GM18873 (cell line): ENCODE data around the gene MRGPRF.
"Not testable (repeated sequence)": the region's sequence is repeated elsewhere in the genome, so short reads cannot be mapped to it uniquely, and the experiment has no call there.

Experiments
- ATAC-seq: cut with Tn5 transposase; IDR thresholded peaks from one replicate; pipeline ENCODE4 v1.9.1; 2021; ENCODE audit warnings: mild to moderate bottlenecking, moderate library complexity, moderate number of reproducible peaks; ENCODE audit not compliant: unreplicated experiment, low FRiP score

The MRGPRF gene

DNA sequence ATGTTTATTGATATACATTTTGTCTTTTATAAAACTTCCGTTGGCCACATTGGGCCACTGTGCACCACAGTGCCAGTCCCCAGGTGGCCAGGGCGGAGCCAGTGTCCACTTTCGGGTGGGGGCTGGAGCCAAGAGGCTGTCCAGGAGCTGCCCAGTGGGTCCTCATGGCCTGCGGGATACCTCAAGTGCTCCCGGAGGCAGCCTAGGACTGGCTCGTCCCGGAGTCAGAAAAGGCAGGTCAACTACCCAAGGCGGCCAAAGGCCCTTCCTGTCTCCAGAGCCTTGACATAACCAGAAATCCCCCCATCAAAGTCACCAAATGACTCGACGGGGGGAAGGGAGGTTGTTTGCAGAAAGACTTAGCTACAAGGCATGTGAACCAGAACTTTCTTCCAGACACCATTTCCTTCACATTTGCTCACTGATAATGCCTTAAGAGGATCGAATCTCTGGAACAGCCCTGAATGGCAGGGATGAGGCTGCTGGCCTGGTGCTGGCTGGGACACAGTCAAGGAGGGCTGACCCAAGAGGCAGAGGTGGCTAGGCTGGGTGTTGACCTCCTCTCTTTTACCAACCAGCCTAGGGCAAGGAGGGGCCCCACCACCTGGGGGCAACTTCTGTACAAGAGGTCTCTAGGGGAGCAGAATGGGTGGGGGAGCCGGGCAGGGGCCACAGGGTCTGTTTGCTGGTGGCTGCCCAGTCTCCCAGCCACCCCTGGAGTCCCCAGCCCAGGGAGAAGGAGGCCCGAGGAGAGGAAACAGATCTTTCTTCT is 8.4 kb downstream of the MRGPRF start:
- no peak for ATAC-seq

DNA sequence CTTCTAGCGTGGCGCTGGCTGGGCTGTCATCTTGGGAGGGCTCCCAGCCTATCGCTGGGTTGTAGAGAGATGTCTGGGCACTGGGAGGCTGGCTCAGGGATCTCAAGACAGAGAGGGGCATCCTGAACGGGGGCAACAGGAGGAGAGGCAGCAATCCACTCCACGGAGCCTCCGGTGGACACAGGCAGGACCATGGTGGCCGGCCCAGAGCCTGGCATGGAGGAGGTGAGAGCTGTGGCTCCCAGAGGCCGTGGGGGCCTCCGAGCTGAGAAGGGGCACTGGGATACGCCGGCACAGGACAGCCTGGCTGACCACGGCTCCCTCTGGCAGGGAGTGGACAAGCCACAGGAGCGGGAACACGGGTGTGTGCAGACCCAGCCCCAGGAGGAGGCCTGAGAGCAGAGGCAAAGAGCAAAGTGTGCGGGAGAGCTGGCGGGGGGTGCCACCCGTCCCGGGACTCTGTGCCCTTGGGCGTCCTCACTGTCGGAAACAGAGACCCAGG is 9.1 kb downstream of the MRGPRF start:
- ATAC-seq = no peak

DNA sequence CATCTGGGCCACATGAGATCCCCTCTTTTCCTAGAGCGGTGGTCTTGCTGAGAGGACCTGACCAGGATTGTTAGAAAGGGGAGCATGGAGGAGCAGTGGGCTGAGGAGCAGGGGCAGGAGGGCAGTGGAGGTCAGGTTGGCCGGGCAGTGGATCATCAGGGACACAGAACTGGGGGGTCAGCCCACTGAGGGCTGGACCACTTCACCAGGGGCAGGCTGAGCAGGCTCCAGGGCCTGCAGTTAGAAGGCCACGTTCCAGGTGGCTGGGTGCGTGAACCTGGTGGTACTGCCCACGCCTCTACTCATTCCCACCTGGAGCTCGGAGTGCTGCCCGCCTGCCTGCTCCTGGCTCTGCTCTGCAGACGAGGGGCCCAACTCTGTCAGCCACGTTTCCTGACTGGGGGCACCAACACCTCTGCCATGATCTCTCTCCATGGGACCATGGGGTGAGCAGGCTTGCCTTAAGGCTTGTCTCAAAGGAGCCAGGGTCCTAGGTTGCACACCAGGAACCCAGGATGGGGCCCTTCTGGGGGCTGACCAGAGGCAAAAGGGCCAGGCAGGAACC is 9.7 kb downstream of the MRGPRF start:
- no peak for ATAC-seq

DNA sequence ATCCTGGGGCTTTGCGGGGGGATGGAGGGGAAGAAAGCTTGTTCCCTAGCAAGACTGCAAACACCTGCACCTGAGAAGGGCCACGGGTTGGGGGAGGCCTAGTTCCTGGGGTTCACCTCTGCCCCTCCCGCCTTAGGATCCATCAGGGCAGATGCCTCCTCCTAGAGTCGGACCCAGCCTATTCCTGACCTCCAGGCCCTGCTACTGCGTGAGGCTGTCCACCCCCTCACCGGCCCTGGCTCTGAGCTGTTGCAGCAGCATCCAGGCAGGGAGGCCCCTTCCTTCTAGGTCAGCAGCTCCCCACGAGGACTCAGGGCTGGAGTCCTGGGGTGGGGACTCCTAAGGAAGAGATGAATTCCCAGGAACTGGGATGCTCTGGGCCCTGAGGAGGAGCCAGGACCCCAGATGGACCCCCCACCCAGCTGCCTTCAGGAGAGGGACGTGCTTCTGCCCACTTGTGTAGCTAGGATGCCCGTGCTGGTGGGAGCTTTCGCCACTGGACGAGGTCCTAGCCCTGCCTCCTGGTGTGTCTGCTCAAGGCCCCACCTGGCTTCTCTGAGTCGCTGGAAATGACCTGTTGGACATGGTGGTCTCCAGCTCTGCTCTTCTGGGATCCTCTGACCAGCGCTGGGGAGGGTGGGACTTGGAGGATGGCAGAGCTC is 10.3 kb downstream of the MRGPRF start:
- ATAC-seq = no peak

DNA sequence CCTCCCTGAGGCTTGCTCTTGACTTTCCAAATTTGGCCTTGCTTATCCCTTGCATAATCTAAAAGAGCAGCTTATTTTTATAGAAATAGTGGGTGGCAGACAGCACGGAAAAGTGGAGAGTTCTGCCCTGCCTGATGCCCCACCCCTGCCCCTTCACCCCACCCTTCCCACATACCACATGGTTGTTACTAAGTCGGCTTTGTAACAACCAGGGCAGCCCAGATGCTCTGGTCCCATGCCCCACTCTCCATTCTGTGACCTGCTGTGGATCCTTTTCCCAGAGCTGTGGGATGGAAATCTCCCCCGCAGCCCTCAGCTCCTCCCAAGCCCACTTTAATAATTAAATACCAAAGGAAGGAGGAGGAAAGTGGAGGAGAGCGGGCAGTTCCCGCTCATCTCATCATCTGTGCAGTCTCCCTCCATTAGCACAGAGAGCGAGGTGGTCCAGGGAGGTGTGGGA is 10.9 kb downstream of the MRGPRF start:
- ATAC-seq = no peak

DNA sequence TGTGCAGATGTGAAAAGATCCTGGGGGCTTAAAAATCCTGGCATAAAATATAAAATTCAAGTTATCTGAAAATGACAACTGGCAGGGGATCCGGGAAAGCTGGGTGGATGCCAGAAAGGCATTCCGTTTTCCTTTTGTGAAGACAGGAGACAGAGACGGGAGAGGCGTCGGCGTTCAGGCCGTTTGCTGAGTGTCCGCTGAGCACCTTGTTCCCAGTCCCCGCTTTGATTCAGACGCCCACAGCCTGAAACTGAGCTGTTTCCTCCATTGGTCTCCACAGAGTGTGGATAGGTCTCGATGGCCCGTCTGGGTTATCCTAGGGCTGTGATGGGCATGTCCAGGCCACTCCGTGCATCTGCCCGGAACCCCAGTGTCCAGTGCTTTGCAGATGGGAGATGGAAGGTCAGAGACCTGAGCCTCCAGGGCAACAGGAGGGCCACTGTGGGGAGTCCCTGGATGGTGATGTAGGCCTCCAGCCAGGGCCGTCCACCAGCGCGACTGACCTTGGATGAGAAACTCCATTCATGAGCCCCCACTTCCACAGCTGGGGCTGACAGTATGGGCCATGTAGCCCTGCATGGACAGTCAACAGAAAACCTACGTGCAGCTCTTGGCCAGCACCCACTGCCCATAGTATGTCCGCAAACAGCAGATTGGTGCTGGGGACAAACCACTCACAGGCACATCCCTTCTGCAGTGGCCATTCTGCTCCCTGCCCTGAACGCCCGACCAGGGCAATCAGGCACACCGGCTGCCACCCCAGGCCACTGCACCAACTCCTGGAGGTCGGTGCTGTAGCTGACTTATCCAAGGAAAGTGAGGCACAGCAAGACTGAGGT is 11.6 kb downstream of the MRGPRF start:
- no peak for ATAC-seq

DNA sequence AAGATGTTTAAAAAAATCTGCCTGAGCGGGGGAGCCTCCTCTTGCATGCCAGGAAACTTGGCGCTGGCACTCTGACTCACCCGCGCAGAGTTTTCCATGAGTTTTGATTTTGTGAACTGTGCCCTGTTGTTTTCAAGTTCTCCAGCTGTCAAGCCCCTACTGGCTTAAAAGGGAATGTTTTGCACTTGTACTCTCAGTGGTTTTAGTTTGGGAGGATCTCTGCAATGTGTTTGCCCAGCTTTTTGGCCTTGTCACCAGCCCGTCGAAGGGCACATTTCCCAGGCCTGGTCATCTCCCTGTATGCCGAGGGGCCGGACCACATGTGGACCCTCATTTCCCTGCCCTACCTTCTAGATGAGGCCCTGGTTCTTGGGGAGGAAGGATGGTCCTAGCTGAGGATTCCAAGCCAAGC is 12.2 kb downstream of the MRGPRF start:
- no peak for ATAC-seq

DNA sequence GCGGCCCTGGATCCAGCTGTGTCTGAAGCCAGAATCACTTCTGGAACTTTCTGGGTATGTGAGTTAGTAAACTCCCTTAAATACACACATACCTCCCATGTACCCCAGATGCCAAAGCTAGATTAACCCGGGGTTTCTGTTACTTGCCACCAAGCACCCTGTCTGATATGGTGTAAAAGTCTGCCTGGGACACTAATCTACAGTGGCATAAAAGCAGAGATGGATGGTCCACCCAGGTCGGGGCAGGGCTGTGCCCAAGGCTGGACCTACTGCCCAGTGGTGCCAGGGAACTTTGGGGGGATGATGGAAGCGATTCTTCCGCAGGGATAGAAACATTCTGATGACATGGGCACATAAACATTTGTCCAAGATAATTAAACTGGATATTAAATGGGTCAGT is 12.7 kb downstream of the MRGPRF start:
- no peak for ATAC-seq

DNA sequence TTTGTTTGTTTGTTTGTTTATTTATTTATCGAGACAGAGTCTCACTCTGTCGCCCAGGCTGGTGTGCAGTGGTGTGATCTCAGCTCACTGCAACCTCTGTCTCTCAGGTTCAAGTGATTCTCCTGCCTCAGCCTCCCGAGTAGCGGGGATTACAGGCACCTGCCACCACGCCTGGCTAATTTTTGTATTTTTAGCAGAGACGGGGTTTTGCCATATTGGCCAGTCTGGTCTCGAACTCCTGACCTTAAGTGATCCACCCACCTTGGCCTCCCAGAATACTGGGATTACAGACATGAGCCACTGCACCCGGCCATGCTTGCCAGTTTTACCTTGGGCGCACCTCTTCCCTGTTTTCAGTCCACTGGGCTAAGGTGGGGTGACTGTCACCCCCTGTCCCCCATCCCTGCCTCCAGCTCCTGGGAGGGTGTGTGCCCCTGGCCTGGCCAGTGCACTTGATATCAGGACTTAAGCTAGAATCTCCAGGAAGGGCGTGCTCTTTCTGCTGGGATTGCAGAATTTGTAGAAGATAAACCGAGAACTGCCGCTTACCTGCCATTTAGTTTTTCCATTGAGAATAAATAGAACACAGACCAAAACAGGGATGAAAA is 13.2 kb downstream of the MRGPRF start:
- ATAC-seq = not testable (repeated sequence)

DNA sequence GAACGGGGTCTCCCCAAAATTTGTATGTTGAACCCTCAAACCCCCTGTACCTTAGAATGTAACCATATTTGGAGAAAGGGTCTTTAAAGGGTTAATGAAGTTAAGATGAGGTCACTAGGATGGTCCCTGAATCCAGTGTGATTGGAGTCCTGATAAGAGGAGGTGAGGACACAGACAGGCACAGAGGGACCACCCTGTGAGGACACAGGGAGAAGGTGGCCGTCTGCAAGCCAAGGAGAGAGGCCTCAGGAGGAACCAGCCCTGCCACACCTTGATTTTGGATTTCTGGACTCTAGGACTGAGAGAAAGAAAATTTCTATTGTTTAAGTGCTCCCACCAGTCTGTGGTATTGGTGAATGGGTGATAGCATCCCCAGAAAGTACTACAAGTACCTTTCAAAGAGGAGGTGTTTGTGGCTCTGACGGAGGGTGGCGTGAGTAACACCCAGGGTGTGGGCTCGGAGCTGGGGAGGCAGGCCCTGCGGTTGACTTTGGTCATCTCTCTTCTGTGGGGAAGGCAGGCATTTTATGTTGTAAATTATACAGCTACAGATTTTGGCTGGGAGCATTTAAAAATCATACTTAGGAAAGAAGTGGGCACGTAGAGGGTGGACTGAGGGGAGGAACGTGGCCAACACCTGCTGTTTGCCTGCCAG is 13.8 kb downstream of the MRGPRF start:
- ATAC-seq = no peak

DNA sequence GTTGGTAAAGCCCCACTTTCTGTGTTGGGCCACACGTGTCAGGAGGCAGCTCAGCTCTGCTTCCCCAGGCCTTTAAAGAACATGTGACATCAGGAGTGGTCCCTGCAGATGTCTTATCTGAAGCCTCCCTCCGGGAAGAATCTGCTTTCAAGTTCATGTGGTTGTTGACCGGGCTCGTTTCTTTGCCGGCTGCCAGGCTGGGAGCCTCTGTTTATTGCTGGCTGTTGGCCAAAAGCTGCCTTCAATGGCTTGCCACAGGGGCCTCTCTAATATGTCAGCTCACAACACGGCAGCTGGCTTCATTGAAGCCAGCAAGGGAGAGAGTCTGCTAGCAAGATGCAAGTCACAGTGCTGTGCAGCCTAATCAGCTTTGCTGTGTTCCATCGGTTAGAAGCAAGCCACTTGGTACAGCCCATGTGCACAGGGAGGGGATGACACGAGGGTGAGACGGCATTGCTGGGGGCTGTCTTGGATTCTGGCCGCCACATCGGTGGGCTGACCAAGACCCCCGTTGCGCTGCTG is 14.6 kb downstream of the MRGPRF start:
- no peak for ATAC-seq

DNA sequence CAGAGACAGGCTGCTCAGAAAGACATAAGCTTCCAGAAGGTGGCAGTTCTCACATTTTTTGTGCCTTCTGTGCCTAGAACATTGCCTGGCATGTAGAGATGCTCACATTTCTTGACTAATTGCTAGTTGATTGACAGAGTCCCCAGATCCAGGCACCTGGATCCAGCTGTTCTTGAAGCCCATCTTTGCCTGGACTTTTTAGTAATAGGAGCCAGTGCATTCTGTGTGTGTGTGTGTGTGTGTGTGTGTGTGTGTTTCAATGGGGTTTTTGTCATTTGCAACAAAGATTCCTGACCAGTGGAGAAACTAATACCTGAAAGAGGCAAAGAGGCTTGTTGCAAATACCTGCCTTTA is 15.1 kb downstream of the MRGPRF start:
- ATAC-seq = no peak

DNA sequence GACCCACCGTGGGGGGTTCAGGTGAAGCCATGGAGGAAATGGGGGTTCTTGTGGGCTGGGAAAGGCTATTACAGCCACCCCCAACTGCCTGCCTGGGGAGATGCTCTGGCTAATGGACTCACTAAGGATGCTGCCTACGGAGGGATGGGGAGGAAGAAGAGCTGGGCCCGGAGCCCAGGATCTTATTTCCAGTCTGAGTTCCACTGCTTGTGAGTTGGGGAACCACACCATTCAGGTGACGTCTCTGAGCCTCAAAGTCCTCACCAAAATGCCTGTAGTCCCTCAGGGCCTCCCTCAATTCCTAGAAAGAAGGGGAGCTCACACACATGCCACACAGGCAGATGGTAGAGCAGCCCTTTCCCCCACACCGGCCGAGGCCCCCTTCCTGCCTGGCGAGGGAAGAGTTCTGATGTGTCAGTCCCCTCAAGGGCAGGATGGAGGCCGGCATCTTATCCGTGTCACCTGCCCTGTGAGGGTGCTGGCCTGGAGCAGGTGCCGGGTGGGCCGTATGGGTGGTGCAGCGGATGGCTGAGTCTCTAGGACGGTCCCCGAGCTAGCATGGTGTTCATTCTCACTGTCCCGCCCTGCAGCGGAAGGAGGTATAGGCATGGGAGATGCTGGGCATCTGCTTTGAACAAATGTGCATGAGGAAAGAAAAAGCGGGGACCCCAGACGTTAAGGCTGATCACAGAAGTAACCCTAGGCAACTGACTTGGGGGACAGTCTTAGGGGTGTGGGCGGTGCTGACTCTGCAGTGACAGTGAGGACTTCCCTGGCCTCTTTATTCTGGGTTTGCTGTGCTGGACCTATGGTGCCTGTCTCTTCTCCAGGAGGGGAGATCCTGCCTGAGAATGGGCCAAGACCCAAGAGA is 15.7 kb downstream of the MRGPRF start:
- ATAC-seq = no peak

DNA sequence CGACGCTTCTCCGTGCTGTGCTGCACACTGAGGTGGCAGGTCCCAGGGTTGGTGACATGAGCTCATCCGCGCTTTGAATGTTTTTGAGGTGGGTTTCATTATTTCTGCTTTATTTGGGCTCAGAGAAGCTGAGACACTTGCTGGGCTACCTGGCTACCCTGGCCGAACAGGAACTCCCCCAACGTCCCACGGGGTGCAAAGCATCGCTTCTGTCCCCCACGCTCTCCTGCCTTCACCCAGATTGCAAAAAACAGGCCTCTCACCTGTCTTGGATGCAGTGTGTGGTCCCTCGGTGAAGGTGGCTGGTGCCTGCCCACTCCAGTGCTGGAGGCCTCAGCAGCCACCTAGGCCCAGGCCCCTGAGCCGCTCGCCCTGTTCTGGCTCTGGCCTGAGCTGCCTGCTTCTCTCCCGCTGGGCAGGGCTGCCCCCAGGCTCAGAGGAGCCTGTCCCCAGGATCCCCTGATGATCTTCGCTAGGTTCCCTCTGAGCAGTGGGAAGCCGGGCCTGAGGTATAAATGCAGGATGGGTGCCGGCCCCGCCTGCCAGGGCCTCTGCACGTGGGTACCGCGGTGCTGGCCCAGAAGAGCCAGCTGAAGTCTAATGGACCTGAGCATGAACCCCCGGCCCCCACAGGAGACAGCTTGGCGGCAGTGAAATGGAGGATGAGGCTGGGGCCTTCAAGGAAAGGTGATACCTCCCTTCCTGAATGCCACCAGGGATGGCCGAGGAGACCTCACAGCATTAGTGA is 16.5 kb downstream of the MRGPRF start:
- ATAC-seq = no peak

DNA sequence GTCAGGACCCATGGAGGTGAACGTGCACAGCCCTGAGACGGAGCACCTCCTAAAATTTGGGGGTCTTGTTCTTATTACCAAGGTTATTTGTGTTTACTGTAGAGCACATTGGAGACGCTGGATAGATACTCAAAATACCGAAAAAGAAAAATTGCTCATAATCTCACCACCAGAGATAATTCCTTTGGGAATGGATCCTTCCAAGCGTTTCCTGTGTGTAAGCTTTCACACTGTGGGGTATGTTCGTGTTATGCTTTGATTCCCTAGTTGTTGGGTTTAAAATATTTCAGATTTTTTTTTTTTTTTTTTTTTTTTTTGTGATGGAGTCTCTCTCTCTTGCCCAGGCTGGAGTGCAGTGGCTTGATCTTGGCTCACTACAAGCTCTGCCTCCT is 18.2 kb downstream of the MRGPRF start:
- ATAC-seq = no peak

DNA sequence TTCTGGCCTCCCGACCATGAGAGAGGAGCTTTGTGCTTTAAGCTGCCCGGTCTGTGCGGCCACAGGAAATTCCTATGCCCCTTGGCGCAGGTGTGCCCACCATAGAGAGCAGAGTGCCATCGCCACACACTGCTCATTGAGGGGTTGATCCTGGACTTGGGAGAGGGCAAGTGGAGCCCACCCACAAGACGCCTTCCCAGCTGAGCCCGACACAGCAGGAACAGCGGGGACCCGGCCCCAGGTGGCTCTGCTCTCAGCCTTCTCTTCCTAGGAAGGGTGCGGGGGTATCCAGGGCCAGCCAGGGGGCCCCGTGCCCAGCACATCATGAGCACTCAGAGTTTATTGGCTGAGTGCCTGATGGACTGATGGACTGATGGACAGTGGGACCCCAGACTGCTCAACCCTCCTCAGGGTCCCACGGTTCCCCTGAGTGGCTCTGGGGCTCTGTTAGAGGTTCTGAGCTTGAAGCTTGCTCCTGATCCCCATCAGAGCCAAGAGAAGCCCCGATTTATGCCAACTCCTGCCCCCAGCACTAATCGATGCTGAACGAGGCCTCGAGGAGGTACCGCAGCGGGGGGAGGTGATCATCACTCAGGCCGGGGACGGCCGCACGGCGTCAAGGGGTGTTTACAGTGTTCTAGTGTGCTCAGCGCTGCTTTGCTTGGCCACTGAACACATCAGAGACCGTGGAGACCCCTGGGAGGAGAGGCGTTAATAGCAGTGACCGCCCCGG is 18.7 kb downstream of the MRGPRF start:
- ATAC-seq = no peak

DNA sequence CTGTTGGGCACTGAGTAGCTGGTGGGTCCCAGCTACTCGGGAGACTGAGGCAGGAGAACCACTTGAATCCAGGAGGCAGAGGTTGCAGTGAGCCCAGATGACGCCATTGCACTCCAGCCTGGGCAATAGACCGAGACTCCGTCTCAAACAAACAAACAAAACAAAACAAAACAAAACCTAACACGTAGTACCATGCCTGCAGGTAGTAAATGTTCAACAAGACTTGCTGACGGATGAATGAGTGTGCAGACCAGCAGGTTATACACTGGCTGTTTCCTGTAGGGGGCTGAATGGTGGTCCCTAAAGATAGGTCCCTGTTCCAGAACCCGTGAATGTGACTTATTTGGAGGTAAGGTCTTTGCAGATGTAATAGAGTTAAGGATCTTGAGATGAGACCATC is 19.5 kb downstream of the MRGPRF start:
- ATAC-seq = no peak
